Mesendoderm (in vitro differentiated cells): Measurements from ENCODE around the gene TECPR2.

Experiments used
- DNase-seq: peaks from one replicate; pipeline ENCODE4 v3.0.0; 2013
- H2AK5ac ChIP-seq: 2 replicates; pipeline ENCODE4 v1.6.1; 2013; ENCODE audit warnings: low read length, inconsistent platforms
- H2BK120ac ChIP-seq: 2 replicates; pipeline ENCODE4 v1.6.1; 2013; ENCODE audit warnings: low read depth, mild to moderate bottlenecking, low read length, moderate library complexity, mixed read lengths
- H2BK15ac ChIP-seq: replicated peaks from 2 replicates; pipeline ENCODE4 v1.6.1; 2013; ENCODE audit warnings: low read depth, mild to moderate bottlenecking, moderate library complexity
- H2BK5ac ChIP-seq: 2 replicates; pipeline ENCODE4 v1.6.1; 2013; ENCODE audit warnings: low read length, inconsistent platforms
- H3K18ac ChIP-seq: 2 replicates; pipeline ENCODE4 v1.6.1; 2013; ENCODE audit warnings: mild to moderate bottlenecking, low read length, mixed read lengths
- H3K23ac ChIP-seq: one replicate; pipeline ENCODE4 v1.6.1; 2013; ENCODE audit warnings: low read length
- H3K27ac ChIP-seq: 2 replicates; pipeline ENCODE4 v1.5.1; 2013; ENCODE audit warnings: low read depth, mild to moderate bottlenecking, inconsistent platforms, low read length, moderate library complexity
- H3K27me3 ChIP-seq: 2 replicates; pipeline ENCODE4 v1.6.1; 2013; ENCODE audit warnings: low read length, control low read depth, mild to moderate bottlenecking, inconsistent platforms; ENCODE audit not compliant: insufficient read depth, poor library complexity
- H3K36me3 ChIP-seq: 2 replicates; pipeline ENCODE4 v1.6.1; 2013; ENCODE audit warnings: low read length, inconsistent platforms; ENCODE audit not compliant: control insufficient read depth, insufficient read depth
- H3K4ac ChIP-seq: one replicate; pipeline ENCODE4 v1.6.1; 2013; ENCODE audit warnings: low read depth, mild to moderate bottlenecking, low read length, moderate library complexity
- H3K4me1 ChIP-seq: 2 replicates; pipeline ENCODE4 v1.6.1; 2013; ENCODE audit warnings: low read depth, low read length, inconsistent platforms; ENCODE audit not compliant: control insufficient read depth
- H3K4me2 ChIP-seq: 2 replicates; pipeline ENCODE4 v1.6.1; 2013; ENCODE audit warnings: low read length
- H3K4me3 ChIP-seq: 2 replicates; pipeline ENCODE4 v1.5.1; 2013; ENCODE audit warnings: mild to moderate bottlenecking, low read length
- H3K56ac ChIP-seq: one replicate; pipeline ENCODE4 v1.6.1; 2013; ENCODE audit warnings: low read length
- H3K79me1 ChIP-seq: 2 replicates; pipeline ENCODE4 v1.6.1; 2013; ENCODE audit warnings: low read length, inconsistent platforms
- H3K79me2 ChIP-seq: 2 replicates; pipeline ENCODE4 v1.6.1; 2013; ENCODE audit warnings: mild to moderate bottlenecking, low read length; ENCODE audit not compliant: control insufficient read depth, insufficient read depth
- H3K9ac ChIP-seq: 2 replicates; pipeline ENCODE4 v1.6.1; 2013; ENCODE audit warnings: low read length, inconsistent platforms
- H4K5ac ChIP-seq: one replicate; pipeline ENCODE4 v1.6.1; 2013; ENCODE audit warnings: low read length
- H4K8ac ChIP-seq: one replicate; pipeline ENCODE4 v1.6.1; 2013; ENCODE audit warnings: low read depth, mild to moderate bottlenecking, control low read depth, low read length, moderate library complexity
- WGBS: extraction: QIAGEN DNeasy Blood & Tissue Kit; methylation state at CpG from one replicate; pipeline ENCODE4 v1.1.7; 2013; ENCODE audit warnings: low lambda C conversion rate, missing lambda C conversion rate; ENCODE audit not compliant: insufficient coverage; ENCODE audit errors: extremely low coverage; 5-methylcytosine and 5-hydroxymethylcytosine counted together

Gene TECPR2

DNA sequence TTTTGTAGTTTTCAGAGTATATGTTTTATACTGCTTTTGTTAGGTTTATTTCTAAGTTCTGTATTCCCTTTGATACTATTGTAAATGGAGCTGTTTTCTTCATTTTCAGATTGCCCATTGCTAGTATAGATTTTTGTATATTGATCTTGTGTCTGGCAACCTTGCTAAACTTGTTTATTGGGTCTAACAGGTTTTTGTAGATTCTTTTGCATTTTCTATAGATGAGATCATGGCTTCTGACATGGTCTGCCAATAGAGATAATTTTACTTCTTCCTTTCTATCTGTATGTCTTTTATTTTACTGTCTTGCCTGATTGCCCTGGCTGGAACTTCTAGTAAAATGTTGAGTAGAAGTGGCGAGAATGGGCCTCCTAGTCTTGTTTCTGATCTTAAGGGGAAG, 106.5 kb downstream of the TECPR2 start:
- H2BK5ac ChIP-seq, result no peak overlapping the region

GRCh38 chr14:102471921-102472790, 109.4 kb downstream of the TECPR2 start:
- Histone ChIP-seq H2BK120ac (no peak overlapping the region), H4K8ac (no peak overlapping the region), H3K18ac (no peak overlapping the region), H3K27ac (no peak overlapping the region), H3K23ac (no peak overlapping the region), H3K4ac (no peak overlapping the region), H3K36me3 (no peaks in the 10 kb centered on the region), H2BK15ac (no peak overlapping the region), H3K4me3 (no peak overlapping the region), H3K4me1 (no peaks in the 10 kb centered on the region), H3K79me1 (no peaks in the 10 kb centered on the region), H3K56ac (no peak overlapping the region), H4K5ac (no peak overlapping the region), H3K9ac (no peak overlapping the region), H2AK5ac (no peak overlapping the region), H3K27me3 (no peaks in the 10 kb centered on the region), H2BK5ac (no peak overlapping the region), H3K4me2 (no peak overlapping the region), H3K79me2 (no peaks in the 10 kb centered on the region)
- WGBS, result no CpG with 5 or more reads among the region's 8 CpGs
- no peak for DNase-seq

More for the DNA sequence above, 106.5 kb downstream of the TECPR2 start:
- Histone ChIP-seq H3K27me3 (no peaks in the 10 kb centered on the region), H3K56ac (no peak overlapping the region), H3K18ac (no peak overlapping the region), H3K79me1 (no peaks in the 10 kb centered on the region), H3K4me1 (no peaks in the 10 kb centered on the region), H3K79me2 (no peaks in the 10 kb centered on the region), H3K9ac (no peak overlapping the region), H4K8ac (no peak overlapping the region), H2BK15ac (no peak overlapping the region), H4K5ac (no peak overlapping the region), H3K4me2 (no peak overlapping the region), H3K4ac (no peak overlapping the region), H3K27ac (no peak overlapping the region), H2AK5ac (no peak overlapping the region), H2BK120ac (no peak overlapping the region), H3K36me3 (no peaks in the 10 kb centered on the region), H3K23ac (no peak overlapping the region), H3K4me3 (no peak overlapping the region)
- WGBS, result no CpG with 5 or more reads among the region's 1 CpG
- peak; percentile 23 for DNase-seq

DNA sequence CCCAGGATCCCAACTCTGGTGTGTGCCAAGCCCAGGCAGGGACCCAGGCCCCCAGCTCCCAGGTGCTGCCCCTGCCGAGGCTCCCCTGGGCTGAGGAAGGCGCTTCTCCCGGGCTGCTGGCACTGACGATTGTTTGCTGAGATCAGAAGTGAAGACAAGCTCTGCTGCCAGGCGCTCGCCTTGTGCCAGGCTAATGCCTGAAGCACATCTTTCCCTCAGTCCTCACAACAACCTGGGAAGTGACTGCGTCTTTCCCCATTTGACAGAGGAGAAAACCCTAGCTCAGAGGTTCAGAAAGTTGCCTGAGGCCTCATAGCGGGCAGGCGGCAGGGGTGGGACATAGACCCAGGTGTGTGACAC, 110.0 kb downstream of the TECPR2 start:
- no peaks in the 10 kb centered on the region for H3K4me1 ChIP-seq
- no CpG with 5 or more reads among the region's 9 CpGs for WGBS
- H2BK15ac ChIP-seq, result no peak overlapping the region

GRCh38 chr14:102473559-102473958, 110.8 kb downstream of the TECPR2 start:
- Histone ChIP-seq H2AK5ac (no peak overlapping the region), H3K27ac (no peak overlapping the region), H3K4me2 (no peak overlapping the region)

More for the DNA sequence above, 110.0 kb downstream of the TECPR2 start:
- Histone ChIP-seq H3K27me3 (no peaks in the 10 kb centered on the region), H3K79me1 (no peaks in the 10 kb centered on the region), H3K36me3 (no peaks in the 10 kb centered on the region), H3K56ac (no peak overlapping the region), H3K4ac (no peak overlapping the region), H3K79me2 (no peaks in the 10 kb centered on the region), H3K4me2 (no peak overlapping the region), H2AK5ac (no peak overlapping the region), H3K27ac (no peak overlapping the region), H2BK5ac (no peak overlapping the region), H3K9ac (no peak overlapping the region), H4K5ac (no peak overlapping the region), H4K8ac (no peak overlapping the region), H2BK120ac (no peak overlapping the region), H3K23ac (no peak overlapping the region), H3K4me3 (no peak overlapping the region), H3K18ac (no peak overlapping the region)
- no peak for DNase-seq

GRCh38 chr14:102474934-102475333, 112.2 kb downstream of the TECPR2 start:
- no peak overlapping the region for H2BK5ac ChIP-seq
- H3K79me1 ChIP-seq, result no peaks in the 10 kb centered on the region
- H3K27me3 ChIP-seq, result no peaks in the 10 kb centered on the region
- H3K4ac ChIP-seq, result no peak overlapping the region
- no CpG with 5 or more reads among the region's 5 CpGs for WGBS
- H3K18ac ChIP-seq, result no peak overlapping the region
- no peak overlapping the region for H2BK120ac ChIP-seq
- no peak for DNase-seq
- no peak overlapping the region for H3K9ac ChIP-seq
- no peaks in the 10 kb centered on the region for H3K36me3 ChIP-seq
- no peak overlapping the region for H3K4me2 ChIP-seq
- no peak overlapping the region for H2BK15ac ChIP-seq
- no peak overlapping the region for H4K8ac ChIP-seq
- no peak overlapping the region for H3K56ac ChIP-seq
- no peak overlapping the region for H3K27ac ChIP-seq
- H2AK5ac ChIP-seq, result no peak overlapping the region
- no peaks in the 10 kb centered on the region for H3K79me2 ChIP-seq
- H3K4me3 ChIP-seq, result no peak overlapping the region
- H3K4me1 ChIP-seq, result no peaks in the 10 kb centered on the region
- no peak overlapping the region for H3K23ac ChIP-seq
- no peak overlapping the region for H4K5ac ChIP-seq

More at GRCh38 chr14:102473559-102473958, 110.8 kb downstream of the TECPR2 start:
- Histone ChIP-seq H3K79me1 (no peaks in the 10 kb centered on the region), H3K79me2 (no peaks in the 10 kb centered on the region), H2BK15ac (no peak overlapping the region), H3K4ac (no peak overlapping the region), H3K36me3 (no peaks in the 10 kb centered on the region), H4K5ac (no peak overlapping the region), H2BK120ac (no peak overlapping the region), H2BK5ac (no peak overlapping the region), H3K9ac (no peak overlapping the region), H4K8ac (no peak overlapping the region), H3K18ac (no peak overlapping the region), H3K23ac (no peak overlapping the region), H3K4me1 (no peaks in the 10 kb centered on the region), H3K27me3 (no peaks in the 10 kb centered on the region), H3K56ac (no peak overlapping the region), H3K4me3 (no peak overlapping the region)
- no peak for DNase-seq
- no CpG with 5 or more reads among the region's 2 CpGs for WGBS

DNA sequence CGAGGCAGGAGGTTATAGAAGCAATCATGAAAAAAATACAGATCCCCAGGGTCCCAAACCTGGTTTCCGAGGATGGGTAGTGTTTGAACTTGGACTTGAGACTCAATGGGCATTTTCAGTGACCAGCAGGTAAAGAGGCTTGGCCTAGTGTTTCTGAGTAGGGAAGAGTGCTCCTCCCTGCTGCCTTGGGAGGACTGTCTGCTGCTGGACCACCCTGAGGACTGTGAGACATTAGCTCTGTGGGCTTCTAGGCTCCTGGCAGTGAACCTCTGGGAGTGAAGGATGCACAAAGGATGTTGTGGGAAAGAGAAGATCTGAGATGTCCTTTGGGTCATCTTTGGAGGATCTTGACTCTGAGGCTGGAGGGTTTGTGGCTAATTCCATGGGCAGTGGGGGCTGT, 116.4 kb downstream of the TECPR2 start:
- Histone ChIP-seq H3K4me3 (no peak overlapping the region), H3K4me1 (no peaks in the 10 kb centered on the region), H2BK120ac (no peak overlapping the region), H3K18ac (no peak overlapping the region), H2AK5ac (no peak overlapping the region), H3K27me3 (no peaks in the 10 kb centered on the region), H3K4me2 (no peak overlapping the region), H3K36me3 (no peaks in the 10 kb centered on the region), H3K56ac (no peak overlapping the region), H2BK15ac (no peak overlapping the region), H3K23ac (no peak overlapping the region), H4K5ac (no peak overlapping the region), H3K27ac (no peak overlapping the region), H3K4ac (no peak overlapping the region), H4K8ac (no peak overlapping the region), H3K9ac (no peak overlapping the region), H3K79me1 (no peaks in the 10 kb centered on the region), H2BK5ac (no peak overlapping the region), H3K79me2 (no peaks in the 10 kb centered on the region)
- no CpG with 5 or more reads among the region's 2 CpGs for WGBS
- no peak for DNase-seq
